GM12878 (cell line): ENCODE measurements around the gene PAPOLA. TPM values are rescaled to one million over a fixed set of nuclear protein-coding genes. Genes with fewer than 3 reads are reported as not detected.
A peak's percentile ranks its signal among the peaks of the same experiment; 100 is the strongest.

ENCODE experiments used
- ATAC-seq: fragments of 200-7000 bp; cut with Tn5 transposase; 3 replicates; pipeline ENCODE4 v1.9.1; 2020; ENCODE audit warnings: mild to moderate bottlenecking, moderate library complexity
- BruUV-seq: library from RNA; stranded (reverse); fragments of 400-500 nt; replicated peaks from 2 replicates; lab custom pipeline; 2021; lab: Mats Ljungman, UMichigan
- CTCF ChIA-PET: fragments of 300-600 bp; sonication (Branson Sonifier 250); formaldehyde crosslinking; extraction: SDS; loops from one replicate; lab custom pipeline; 2021; ENCODE audit warnings: inconsistent platforms; lab: Yijun Ruan, JAX
- POLR2A ChIA-PET: fragments of 350-600 bp; formaldehyde crosslinking; extraction: SDS; loops from one replicate; lab custom pipeline; 2021; ENCODE audit warnings: inconsistent platforms; lab: Charles Lee
- RAD21 ChIA-PET: fragments of 300-600 bp; sonication (Branson Sonifier 250); formaldehyde crosslinking; loops from one replicate; lab custom pipeline; 2023; ENCODE audit warnings: antibody characterized with exemption; ENCODE audit not compliant: unreplicated experiment; lab: Charles Lee
- SMC1A ChIA-PET: fragments of 300-600 bp; sonication (Branson Sonifier 250); formaldehyde crosslinking; loops from one replicate; lab custom pipeline; 2023; ENCODE audit not compliant: unreplicated experiment, uncharacterized antibody; lab: Charles Lee
- DNase-seq: peaks from one replicate; pipeline ENCODE4 v3.0.0-alpha.2; 2011; ENCODE audit warnings: low read depth, low spot score
- FAIRE-seq: peaks from 3 replicates; lab custom pipeline; 2011; peaks lifted over from hg19 to GRCh38; lab: Jason Lieb, UNC
- H2AFZ ChIP-seq: 2 replicates; pipeline ENCODE4 v1.6.0; 2011; ENCODE audit warnings: low read depth, low read length, control low read depth; ENCODE audit not compliant: control insufficient read depth
- H3K27ac ChIP-seq: 2 replicates; pipeline ENCODE4 v1.5.1; 2011; ENCODE audit warnings: control low read depth; ENCODE audit not compliant: control insufficient read depth, insufficient read depth
- H3K27me3 ChIP-seq, 2 experiments: replicated peaks in 1 of 2; 2 replicates each; pipeline versions ENCODE4 v1.6.0 to v1.6.1; 2011; ENCODE audit warnings: low read length in 1 of 2; ENCODE audit not compliant: control insufficient read depth in 2 of 2, insufficient read depth in 2 of 2
- H3K36me3 ChIP-seq, 2 experiments: 2 replicates each; pipeline ENCODE4 v1.5.1; 2011; ENCODE audit warnings: low read length in 1 of 2; ENCODE audit not compliant: control insufficient read depth in 2 of 2, insufficient read depth in 2 of 2
- H3K4me1 ChIP-seq: 2 replicates; pipeline ENCODE4 v1.6.1; 2011; ENCODE audit warnings: mild to moderate bottlenecking, low read length, moderate library complexity, mixed read lengths; ENCODE audit not compliant: control insufficient read depth, insufficient read depth
- H3K4me2 ChIP-seq: 2 replicates; pipeline ENCODE4 v1.6.0; 2011; ENCODE audit warnings: control low read depth; ENCODE audit not compliant: control insufficient read depth, insufficient read depth
- H3K4me3 ChIP-seq: fragments of 200-600 bp; sonication (generic); 2 replicates; pipeline ENCODE4 v1.5.1; 2016
- H3K79me2 ChIP-seq: 2 replicates; pipeline ENCODE4 v1.6.0; 2011; ENCODE audit warnings: low read length; ENCODE audit not compliant: control insufficient read depth, insufficient read depth
- H3K9ac ChIP-seq: 2 replicates; pipeline ENCODE4 v1.8.0; 2011; ENCODE audit warnings: low read length, control low read depth, mixed read lengths; ENCODE audit not compliant: control insufficient read depth, insufficient read depth
- H3K9me3 ChIP-seq: replicated peaks from 3 replicates; pipeline ENCODE4 v1.5.1; 2011; ENCODE audit warnings: mild to moderate bottlenecking, low read length; ENCODE audit not compliant: control insufficient read depth, insufficient read depth
- H4K20me1 ChIP-seq: 2 replicates; pipeline ENCODE4 v1.6.0; 2011; ENCODE audit not compliant: control insufficient read depth, insufficient read depth
- CHD4 ChIP-seq: fragments of 200-600 bp; sonication (generic); IDR thresholded peaks from 2 replicates; pipeline ENCODE4 v1.6.1; 2016; ENCODE audit warnings: mild to moderate bottlenecking
- NR2C2 ChIP-seq: IDR thresholded peaks from 2 replicates; pipeline ENCODE4 v1.6.1; 2011; ENCODE audit warnings: borderline replicate concordance, low read depth; ENCODE audit not compliant: control insufficient read depth, insufficient read length
- PKNOX1 ChIP-seq: fragments of 450-650 bp; IDR thresholded peaks from 2 replicates; pipeline ENCODE4 v1.6.1; 2016; ENCODE audit warnings: mild to moderate bottlenecking
- SMAD5 ChIP-seq: IDR thresholded peaks from 2 replicates; pipeline ENCODE4 v1.6.1; 2016; ENCODE audit warnings: antibody characterized with exemption, low read depth
- WGBS: methylation state at CpG from one replicate; pipeline ENCODE4 v1.1.6; 2016; ENCODE audit warnings: low lambda C conversion rate; ENCODE audit not compliant: insufficient replicate concordance, insufficient coverage; ENCODE audit errors: missing lambda C conversion rate; 5-methylcytosine and 5-hydroxymethylcytosine counted together
- in situ Hi-C: fragments of 300-500 bp; cut with MboI; formaldehyde crosslinking; loops from 9 replicates; pipeline ENCODE4 v1.14.3; 2018; ENCODE audit warnings: mixed read lengths
- intact Hi-C: fragments of 100-400 bp; cut with micrococcal nuclease; formaldehyde crosslinking; loops from one replicate; pipeline ENCODE4 v1.14.2; 2022; ENCODE audit not compliant: unreplicated experiment
- polyA plus RNA-seq, 11 experiments: library from polyadenylated mRNA; depleted of rRNA in 4 of 11; unstranded in 6 of 11; stranded (reverse) in 5 of 11; fragments of >200 nt; fragmentation: Nextera tagmentation in 4 of 11; fragmentation: Illumina TruSeq in 1 of 11; extraction: Ambion mirVana in 4 of 11; extraction: Trizol in 1 of 11; gene quantifications; 1 replicate in 1 of 11; 2 replicates in 10 of 11; pipeline versions ENCODE4 v1.2.1 to v1.2.3, GENCODE V29; 2011 to 2016; ENCODE audit warnings: inconsistent platforms in 2 of 11, missing spikeins in 2 of 11, low read depth in 1 of 11
- total RNA-seq, 4 experiments: library from RNA; depleted of rRNA in 3 of 4; stranded (reverse); fragments of >200 nt in 3 of 4; fragmentation: Illumina TruSeq in 1 of 4; extraction: Trizol in 1 of 4; gene quantifications; 2 replicates each; pipeline versions ENCODE4 v1.2.1 to v1.2.3, GENCODE V29; 2013 to 2021
- TF ChIP-seq, protein P1 (sequence below): fragments of 450-650 bp; IDR thresholded peaks from 2 replicates; pipeline ENCODE4 v1.6.1; 2017; ENCODE audit warnings: mild to moderate bottlenecking
- TF ChIP-seq, protein P2 (sequence below): IDR thresholded peaks from 2 replicates; pipeline ENCODE4 v1.6.1; 2012; ENCODE audit warnings: mild to moderate bottlenecking, low read depth, low read length

PAPOLA gene
- total and polyA plus RNA-seq, 10 of the 15 experiments (the other 5 are each of a cell fraction or from before 2014, with no cell fraction given), result 46.0 to 185 (median 114) TPM

GRCh38 chr14:96508900-96509299 is 6.7 kb downstream of the PAPOLA start:
- Histone ChIP-seq H3K27ac (no peak overlapping the region; the same call in 1 of the 2 replicates), H3K27me3 (no peaks in the 10 kb centered on the region), H2AFZ (no peak overlapping the region), H3K9ac (no peak overlapping the region), H3K4me2 (peak overlapping the region; percentile 17), H3K9me3 (no peaks in the 10 kb centered on the region; the same call in none of the 3 replicates), H4K20me1 (peaks cover 3% of the 10 kb centered on the region; the same call in 1 of the 2 replicates), H3K36me3 (no peaks in the 10 kb centered on the region; a peak in 1 of 4 replicates), H3K4me3 (no peak overlapping the region), H3K4me1 (peaks cover 36% of the 10 kb centered on the region), H3K79me2 (peaks cover 96% of the 10 kb centered on the region)
- RAD21 ChIA-PET, result no interaction called here
- in situ Hi-C loops, result no loop called here
- POLR2A ChIA-PET, result interaction anchor here (1.0 kb wide), 1 partner anchor 10 kb away, joined by 6 read pairs; no protein-coding TSS in a partner anchor
- SMC1A ChIA-PET, result interaction anchor here (1.2 to 1.3 kb wide), 2 partner anchors 9 to 12 kb away, joined by 3 to 13 read pairs; no protein-coding TSS in a partner anchor
- WGBS, result 99% methylated on average over 5 of the region's 5 CpGs
- TF ChIP-seq PKNOX1 (no peak), CHD4 (no peak), NR2C2 (no peak), SMAD5 (no peak)
- TF ChIP-seq, protein P1, sequence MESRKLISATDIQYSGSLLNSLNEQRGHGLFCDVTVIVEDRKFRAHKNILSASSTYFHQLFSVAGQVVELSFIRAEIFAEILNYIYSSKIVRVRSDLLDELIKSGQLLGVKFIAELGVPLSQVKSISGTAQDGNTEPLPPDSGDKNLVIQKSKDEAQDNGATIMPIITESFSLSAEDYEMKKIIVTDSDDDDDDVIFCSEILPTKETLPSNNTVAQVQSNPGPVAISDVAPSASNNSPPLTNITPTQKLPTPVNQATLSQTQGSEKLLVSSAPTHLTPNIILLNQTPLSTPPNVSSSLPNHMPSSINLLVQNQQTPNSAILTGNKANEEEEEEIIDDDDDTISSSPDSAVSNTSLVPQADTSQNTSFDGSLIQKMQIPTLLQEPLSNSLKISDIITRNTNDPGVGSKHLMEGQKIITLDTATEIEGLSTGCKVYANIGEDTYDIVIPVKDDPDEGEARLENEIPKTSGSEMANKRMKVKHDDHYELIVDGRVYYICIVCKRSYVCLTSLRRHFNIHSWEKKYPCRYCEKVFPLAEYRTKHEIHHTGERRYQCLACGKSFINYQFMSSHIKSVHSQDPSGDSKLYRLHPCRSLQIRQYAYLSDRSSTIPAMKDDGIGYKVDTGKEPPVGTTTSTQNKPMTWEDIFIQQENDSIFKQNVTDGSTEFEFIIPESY, result no peak
- TF ChIP-seq, protein P2, sequence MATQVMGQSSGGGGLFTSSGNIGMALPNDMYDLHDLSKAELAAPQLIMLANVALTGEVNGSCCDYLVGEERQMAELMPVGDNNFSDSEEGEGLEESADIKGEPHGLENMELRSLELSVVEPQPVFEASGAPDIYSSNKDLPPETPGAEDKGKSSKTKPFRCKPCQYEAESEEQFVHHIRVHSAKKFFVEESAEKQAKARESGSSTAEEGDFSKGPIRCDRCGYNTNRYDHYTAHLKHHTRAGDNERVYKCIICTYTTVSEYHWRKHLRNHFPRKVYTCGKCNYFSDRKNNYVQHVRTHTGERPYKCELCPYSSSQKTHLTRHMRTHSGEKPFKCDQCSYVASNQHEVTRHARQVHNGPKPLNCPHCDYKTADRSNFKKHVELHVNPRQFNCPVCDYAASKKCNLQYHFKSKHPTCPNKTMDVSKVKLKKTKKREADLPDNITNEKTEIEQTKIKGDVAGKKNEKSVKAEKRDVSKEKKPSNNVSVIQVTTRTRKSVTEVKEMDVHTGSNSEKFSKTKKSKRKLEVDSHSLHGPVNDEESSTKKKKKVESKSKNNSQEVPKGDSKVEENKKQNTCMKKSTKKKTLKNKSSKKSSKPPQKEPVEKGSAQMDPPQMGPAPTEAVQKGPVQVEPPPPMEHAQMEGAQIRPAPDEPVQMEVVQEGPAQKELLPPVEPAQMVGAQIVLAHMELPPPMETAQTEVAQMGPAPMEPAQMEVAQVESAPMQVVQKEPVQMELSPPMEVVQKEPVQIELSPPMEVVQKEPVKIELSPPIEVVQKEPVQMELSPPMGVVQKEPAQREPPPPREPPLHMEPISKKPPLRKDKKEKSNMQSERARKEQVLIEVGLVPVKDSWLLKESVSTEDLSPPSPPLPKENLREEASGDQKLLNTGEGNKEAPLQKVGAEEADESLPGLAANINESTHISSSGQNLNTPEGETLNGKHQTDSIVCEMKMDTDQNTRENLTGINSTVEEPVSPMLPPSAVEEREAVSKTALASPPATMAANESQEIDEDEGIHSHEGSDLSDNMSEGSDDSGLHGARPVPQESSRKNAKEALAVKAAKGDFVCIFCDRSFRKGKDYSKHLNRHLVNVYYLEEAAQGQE, result no peak
- DNase-seq (no peak), ATAC-seq (peak; percentile 6), FAIRE-seq (no peak)
- BruUV-seq, result no TSS peak
- CTCF ChIA-PET, result interaction anchor here (0.7 kb wide), 1 partner anchor 58 kb away, joined by 3 read pairs; no protein-coding TSS in a partner anchor
- intact Hi-C loops, result no loop called here
